M059J (cell line): ENCODE results near the gene GIT1. TPM values are rescaled to one million over a fixed set of nuclear protein-coding genes. Genes with fewer than 3 reads are reported as not detected.

ENCODE experiments used
- DNase-seq: peaks from one replicate; pipeline ENCODE4 v3.0.0-alpha.2; 2012; ENCODE audit warnings: low read depth
- total RNA-seq: library from RNA; depleted of rRNA; stranded (reverse); fragments of >200 nt; shearing (Covaris generic); gene quantifications from 2 replicates; pipeline ENCODE4 v1.2.3, GENCODE V29; 2014

Gene GIT1
- total RNA-seq, 1 experiment from 2014 or later = 23.0 TPM

DNA sequence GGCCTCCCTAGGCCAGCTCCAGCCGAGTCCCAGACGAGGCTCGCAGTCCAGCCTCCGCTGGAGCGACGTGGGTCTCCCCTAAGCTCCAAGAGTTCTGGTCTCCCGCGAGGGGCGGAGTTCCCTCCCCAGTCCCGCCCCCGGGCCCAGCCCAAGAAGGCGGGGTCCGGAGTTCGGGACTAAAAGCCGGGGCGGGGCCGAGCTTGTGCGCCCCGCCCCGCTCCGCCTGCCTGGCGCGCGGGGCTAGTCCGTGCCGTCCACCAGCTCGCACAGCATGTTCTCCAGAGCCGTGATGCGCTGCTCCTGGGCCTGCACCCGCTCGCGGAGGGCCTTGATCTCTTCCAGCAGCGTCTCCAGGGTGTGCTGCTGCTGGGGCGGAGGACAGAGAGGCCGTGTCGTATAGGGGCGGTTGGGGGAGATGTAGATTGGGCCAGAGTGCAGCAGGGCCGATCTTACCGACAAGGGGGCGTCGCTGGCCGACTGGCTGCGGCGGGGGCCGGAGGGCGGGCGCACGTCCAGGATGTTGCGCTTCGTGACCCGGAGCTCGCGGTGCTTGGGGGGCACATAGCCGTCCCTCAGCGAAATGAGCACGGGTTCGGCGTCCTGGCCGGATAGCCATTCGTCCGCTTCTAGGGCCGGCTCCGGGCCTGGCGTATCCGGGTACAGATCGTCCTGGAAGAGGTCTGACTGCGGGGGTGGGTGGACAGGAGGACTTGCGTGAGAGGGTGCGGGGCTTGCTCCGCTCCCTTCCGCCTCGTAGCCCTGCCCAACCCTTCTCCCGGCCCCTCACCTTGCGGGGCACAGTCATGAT, 26.2 kb upstream of the GIT1 start:
- no peak for DNase-seq

GRCh38 chr17:29615048-29615385, 25.6 kb upstream of the GIT1 start:
- DNase-seq = no peak

- DNase-seq = no peak
Observed at GRCh38 chr17:29614349-29615047, 25.1 kb upstream of the GIT1 start.

DNA sequence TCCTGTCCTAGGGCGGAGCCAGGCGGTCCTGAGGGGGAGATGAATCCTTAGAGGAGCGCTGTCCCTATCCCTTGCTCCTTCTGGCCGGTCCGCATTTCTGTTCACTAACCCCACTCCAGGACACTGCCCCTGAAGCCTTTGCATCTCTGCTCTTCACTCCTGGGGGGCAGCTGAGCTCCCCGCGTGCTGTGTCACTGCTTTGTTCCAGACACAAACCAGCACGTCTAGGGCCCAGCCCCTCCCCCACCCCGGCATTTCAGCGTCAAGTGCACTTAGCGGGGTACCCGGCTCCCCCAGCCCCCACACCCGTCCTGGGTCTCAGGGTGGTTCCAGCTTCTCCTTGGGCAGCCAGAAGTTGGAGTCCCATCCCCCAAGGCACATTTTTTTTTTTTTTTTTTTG, 24.4 kb upstream of the GIT1 start:
- DNase-seq = no peak

GRCh38 chr17:29613352-29613837, 23.9 kb upstream of the GIT1 start:
- DNase-seq = no peak

- no peak for DNase-seq
Observed at GRCh38 chr17:29612404-29613280, 23.2 kb upstream of the GIT1 start.

GRCh38 chr17:29612094-29612403, 22.6 kb upstream of the GIT1 start:
- DNase-seq = no peak

- DNase-seq = no peak
Observed at GRCh38 chr17:29611351-29612093, 22.1 kb upstream of the GIT1 start.

DNA sequence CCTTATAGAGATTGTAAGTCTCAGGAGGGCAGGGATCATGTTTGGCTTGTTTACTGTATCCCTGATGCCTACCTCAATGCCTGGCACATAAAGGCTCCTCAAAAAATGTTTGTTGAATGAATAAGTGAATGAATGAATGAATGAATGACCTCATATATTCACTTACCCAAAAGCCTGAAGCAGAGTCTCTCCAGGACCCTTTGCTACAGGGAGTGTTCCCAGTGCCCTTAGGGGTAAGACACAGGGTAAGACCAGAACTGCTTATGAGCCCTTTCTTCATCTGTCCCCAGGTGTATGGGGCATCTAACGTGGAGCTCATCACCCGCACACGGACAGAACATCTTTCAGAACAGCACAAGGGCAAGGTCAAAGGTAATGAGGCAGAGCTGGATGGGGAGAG, 20.9 kb upstream of the GIT1 start:
- DNase-seq = no peak

DNA sequence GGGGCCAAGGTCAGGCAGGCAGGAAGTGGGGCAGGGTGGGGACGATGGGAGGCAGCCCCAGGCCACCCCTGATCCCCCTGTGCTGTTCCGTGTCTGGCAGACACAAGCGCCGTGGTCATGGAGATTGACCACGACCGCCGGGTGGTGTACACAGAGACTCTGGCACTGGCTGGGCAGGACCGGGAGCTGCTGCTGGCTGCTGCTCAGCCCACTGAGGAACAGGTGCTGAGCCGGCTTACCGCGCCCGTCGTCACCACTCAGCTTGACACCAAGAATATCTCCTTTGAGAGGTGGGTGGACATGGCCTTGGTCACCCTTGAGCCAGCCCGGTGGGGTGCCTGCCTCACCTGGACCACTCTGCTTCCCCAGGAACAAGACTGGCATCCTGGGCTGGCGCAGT, 19.5 kb upstream of the GIT1 start:
- DNase-seq = no peak

GRCh38 chr17:29607557-29608195, 18.2 kb upstream of the GIT1 start:
- DNase-seq = no peak

DNA sequence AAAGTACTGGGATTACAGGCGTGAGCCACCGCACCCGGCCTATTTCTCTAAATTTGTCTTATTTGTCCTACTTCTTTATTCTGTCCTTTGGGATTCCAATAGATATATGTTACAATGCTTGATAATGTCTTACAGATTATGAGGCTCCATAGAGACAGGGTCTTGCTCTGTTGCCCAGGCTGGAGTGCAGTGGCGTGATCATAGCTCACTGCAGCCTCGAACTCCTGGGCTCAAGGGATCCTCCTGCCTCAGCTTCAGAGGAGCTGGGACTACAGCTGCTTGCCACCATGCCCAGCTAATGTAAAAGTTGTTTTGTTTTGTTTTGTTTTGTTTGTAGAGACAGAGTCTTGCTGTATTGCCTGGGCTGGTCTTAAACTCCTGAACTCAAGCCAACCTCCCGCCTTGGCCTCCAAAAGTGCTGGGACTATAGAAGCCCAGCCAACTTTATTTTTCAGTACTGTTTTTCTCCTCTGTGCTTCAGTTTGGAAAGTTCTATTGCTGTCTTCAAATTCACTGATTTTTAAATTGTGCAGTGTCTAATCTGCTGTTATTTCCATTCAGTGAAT, 13.7 kb upstream of the GIT1 start:
- DNase-seq = no peak

DNA sequence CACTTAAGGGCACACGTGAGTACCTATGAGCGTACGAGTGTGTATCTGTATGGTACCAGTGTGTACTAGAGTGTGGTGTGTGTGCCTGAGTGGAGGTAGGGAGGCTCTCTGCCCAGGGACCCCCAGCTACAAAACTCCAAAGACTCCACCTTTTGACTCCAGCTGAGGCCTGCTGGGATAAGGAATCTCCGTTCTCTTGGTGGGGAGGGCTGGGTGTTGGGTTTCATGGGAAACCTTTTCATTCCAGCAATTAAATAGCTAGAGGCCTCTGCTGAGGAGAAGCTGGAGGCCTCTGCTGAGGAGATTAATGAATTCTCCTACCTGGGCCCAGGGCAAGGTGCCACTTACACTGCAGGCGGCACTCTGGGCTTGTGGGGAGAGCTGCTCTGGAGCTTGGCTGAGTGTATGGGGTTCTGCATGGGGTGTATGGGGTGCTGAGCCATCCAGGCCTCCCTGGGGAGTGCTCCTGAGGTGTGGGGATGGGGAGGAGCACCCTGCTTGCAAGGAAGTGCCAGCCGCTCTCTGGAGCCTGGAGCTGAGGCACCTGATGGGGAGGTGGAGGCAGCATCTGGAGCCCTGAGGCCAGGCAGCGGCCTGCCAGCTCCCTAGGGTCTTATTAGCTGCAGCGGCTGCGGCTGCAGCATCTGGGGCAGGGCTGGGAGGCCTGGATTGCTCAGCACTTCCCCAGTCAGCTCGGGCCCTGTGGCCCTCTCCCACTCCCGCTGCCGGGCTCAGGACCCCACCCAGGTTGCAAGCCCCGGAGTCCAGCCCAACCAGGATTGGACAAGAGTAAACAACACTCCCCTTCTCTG, 8.1 kb upstream of the GIT1 start:
- DNase-seq = no peak

GRCh38 chr17:29596811-29597210, 7.4 kb upstream of the GIT1 start:
- no peak for DNase-seq

DNA sequence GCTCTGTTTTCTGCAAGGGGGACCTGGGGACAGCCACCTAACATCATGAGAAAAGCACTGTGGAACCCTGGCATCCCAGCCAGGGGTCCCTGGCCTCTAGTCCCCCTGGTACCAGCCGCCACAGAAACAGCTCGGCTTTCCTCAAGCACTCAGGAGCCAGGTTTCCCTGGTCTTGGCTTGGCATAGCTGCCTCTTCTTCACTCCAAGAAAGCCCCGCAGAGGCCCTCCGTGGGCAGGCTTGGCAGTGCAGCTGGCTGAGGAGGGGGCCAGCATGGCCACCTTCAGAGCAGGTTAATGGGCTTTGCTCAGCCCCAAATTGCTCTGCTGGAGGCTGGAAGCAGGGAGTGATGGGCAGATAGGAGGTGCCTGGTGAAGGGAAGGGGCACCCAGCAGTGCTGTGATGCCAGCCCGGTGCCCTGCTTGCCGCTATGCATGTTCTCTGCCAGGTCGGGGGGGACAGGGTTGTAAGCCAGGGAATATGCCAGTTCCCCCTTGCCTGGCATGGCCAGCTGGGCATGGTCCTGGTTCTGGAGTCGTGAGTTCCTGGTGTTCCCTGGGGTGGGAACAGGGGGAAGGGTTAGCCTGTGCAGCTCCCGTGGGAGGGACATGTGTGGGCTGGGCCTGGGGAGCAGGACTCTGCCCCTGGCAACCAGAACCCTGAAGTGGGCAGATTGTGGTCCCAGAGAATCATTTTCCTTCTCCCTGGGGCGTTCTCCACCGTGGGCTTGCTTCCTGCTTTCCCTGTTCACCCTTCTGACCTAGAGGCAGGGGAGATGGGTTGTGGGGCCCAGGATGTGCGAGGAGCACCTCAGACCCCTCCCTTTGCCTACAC, 6.7 kb upstream of the GIT1 start:
- no peak for DNase-seq

GRCh38 chr17:29595107-29595942, 5.9 kb upstream of the GIT1 start:
- no peak for DNase-seq

- DNase-seq = no peak
Observed at GRCh38 chr17:29594519-29595090, 5.2 kb upstream of the GIT1 start.
